Measurements from ENCODE around the gene MYO18A.

The MYO18A gene

DNA sequence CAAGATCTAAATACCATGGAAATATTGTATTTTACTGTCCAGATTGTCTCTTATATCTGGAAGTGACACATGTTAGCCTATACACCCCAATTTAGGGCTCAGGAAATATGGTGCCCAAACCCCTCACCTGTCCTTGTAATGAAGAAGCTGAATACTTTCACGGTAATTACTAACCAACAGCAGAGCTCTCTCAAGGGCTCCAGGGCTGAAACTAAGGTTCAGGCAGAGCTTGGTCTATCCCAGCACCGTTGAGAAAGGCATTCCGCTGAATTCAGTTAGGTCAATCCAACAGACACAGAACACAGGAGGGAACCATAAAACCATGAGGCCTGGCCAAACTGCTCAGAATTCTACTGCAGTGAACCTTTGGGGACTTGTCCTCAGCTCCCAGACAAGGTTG lies 14.9 kb downstream of the MYO18A start:
- FAIRE-seq (no peak), DNase-seq (ENCODE audit: insufficient read length, low spot score) (no peak)

DNA sequence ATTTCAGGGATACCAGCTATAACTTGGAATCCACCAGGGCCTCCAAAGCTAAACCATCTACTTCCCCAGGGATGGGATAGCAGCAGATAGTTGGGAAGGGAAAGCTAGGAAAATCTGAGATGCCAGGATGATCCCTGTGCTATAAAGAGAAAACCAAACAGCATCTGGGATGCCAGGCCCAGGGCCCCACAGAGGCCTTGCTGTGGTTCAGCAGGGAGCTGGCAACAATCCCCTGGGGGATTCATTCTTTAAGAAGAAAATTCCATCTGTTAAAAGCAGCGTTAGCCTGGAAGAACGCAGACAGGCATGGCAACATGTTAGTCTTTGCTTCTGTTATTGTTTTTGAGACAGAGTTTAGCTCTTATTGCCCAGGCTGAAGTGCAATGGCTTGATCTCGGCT lies 16.6 kb downstream of the MYO18A start:
- TF ChIP-seq, protein P1, sequence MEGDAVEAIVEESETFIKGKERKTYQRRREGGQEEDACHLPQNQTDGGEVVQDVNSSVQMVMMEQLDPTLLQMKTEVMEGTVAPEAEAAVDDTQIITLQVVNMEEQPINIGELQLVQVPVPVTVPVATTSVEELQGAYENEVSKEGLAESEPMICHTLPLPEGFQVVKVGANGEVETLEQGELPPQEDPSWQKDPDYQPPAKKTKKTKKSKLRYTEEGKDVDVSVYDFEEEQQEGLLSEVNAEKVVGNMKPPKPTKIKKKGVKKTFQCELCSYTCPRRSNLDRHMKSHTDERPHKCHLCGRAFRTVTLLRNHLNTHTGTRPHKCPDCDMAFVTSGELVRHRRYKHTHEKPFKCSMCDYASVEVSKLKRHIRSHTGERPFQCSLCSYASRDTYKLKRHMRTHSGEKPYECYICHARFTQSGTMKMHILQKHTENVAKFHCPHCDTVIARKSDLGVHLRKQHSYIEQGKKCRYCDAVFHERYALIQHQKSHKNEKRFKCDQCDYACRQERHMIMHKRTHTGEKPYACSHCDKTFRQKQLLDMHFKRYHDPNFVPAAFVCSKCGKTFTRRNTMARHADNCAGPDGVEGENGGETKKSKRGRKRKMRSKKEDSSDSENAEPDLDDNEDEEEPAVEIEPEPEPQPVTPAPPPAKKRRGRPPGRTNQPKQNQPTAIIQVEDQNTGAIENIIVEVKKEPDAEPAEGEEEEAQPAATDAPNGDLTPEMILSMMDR (IDR thresholded peaks at IDR 0.05; ENCODE audit: insufficient read depth, missing control alignments) = no peak
- DNase-seq (ENCODE audit: insufficient read length, low spot score) (no peak), FAIRE-seq (no peak)

More for the DNA sequence above, 14.9 kb downstream of the MYO18A start:
- TF ChIP-seq, protein P1 (IDR thresholded peaks at IDR 0.05; ENCODE audit: insufficient read depth, missing control alignments) = no peak

DNA sequence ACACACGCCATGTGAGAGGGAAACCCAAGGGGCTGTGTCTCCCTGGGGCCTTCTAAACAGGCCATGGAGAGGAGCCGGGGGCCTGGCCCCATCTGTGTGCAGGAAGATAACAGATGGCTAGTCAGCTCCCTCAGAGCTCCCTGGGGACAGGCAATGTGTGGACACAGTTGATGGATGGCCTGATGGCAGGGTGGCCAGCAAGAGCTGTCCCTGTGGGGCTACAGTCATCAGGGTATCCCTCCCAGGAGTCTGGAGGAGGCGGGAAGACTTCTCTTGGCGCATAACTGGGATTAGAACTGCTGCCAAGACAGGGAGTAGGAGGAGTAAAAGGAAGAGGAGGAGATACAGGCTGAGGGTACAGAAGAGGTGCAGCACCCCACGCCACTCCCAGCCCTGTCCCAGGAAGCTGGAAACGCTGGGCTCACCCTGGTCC lies 17.3 kb downstream of the MYO18A start:
- DNase-seq (ENCODE audit: insufficient read length, low spot score) (no peak), FAIRE-seq (no peak)
- TF ChIP-seq, protein P1 (IDR thresholded peaks at IDR 0.05; ENCODE audit: insufficient read depth, missing control alignments) = no peak

DNA sequence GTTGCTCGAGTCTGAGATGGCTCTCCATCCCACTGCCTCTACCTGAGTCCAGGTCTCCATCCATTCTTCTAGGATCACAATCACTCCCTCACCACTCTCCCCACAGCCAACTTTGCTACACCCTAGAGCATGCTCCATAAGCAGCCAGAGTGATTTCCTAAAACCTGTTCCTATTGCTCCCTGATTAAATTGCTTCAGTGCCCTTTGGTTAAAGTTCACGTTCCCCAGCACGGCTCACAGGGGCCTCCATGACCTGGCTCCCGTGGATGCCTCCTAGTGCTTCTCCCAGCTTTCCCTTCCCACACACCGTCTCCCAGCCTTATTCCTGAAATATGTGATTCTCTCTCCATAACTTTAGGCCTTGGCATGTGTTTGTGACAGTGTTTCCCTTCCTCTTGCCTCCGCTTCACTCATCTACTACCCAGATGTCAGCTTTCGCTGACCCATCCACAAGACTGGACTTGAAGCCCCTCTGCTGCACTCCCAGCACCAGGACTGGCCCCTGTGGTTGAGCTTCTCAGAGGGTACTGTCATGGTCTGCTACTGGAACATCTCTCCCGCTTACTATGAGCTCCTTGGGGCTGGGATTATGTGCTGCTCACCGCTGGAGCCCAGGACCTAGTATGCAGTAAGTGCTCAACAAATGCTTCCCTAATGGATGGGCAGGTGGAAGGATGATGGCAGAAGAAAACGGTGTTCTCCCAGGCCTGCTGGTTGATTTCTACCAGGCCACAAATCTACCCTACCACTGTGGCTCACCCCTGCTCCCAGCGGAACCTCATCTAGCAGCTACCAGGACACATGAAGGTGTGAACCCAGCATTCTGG lies 17.9 kb downstream of the MYO18A start:
- FAIRE-seq (no peak), DNase-seq (ENCODE audit: insufficient read length, low spot score) (no peak)
- TF ChIP-seq, protein P1 (IDR thresholded peaks at IDR 0.05; ENCODE audit: insufficient read depth, missing control alignments) = no peak

DNA sequence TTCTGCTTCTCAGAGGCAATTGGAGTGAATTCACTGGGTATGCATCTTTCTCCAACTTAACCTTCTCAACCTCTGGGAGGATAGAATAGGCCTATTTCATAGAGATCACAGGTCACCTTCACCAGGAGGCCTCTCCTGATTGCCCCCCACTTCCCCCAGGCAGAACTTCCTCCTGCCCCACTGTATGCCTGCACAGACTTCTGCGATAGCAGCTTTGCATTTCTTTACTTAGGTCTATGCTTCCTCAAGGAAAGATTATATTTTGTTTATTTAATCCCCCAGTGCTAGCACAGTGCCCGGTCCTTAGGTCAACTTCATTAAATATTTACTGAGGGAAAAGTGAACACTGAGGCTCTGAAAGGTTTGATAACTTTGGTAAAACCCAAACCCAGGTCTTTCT lies 19.9 kb downstream of the MYO18A start:
- DNase-seq (ENCODE audit: insufficient read length, low spot score) = no peak
- TF ChIP-seq, protein P1 (IDR thresholded peaks at IDR 0.05; ENCODE audit: insufficient read depth, missing control alignments) = no peak
- no peak for FAIRE-seq

DNA sequence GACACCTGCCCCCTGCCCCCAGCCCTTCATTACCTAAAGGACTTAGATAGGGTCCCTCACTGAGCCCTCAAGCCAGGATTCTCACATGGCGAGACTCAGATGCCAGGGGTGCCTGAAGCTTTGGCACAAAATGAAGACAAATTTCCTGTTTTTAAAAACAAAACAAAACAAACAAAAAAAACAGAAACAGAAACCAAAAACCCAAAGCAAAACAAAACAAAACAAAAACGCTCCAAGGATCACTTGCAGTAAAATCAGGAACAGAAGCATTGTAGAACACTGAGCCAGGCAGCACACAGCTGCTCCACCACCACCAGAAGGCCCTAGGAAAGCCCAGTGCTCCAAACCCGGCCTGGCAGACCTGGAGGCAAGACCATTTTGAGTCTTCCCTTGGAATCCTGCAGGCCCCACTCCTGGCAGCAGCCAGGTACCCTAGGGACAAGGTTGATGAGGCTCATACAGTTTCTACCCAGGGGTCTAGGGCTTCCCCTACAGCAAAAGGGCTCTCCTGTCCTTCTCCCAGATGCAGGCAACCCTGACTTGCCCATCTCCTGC lies 20.8 kb downstream of the MYO18A start:
- DNase-seq (ENCODE audit: insufficient read length, low spot score) (no peak), FAIRE-seq (no peak)
- TF ChIP-seq, protein P1 (IDR thresholded peaks at IDR 0.05; ENCODE audit: insufficient read depth, missing control alignments) = no peak

Measured in D721Med (cell line).